K562 (cell line): ENCODE data around the gene SIX6. TPM values are rescaled to one million over a fixed set of nuclear protein-coding genes. Genes with fewer than 3 reads are reported as not detected.

Experiments
- ATAC-seq: fragments of 200-7000 bp; cut with Tn5 transposase; 3 replicates; pipeline ENCODE4 v1.9.1; 2020; ENCODE audit warnings: moderate library complexity
- BruUV-seq: library from RNA; stranded (reverse); fragments of 400-500 nt; replicated peaks from 2 replicates; lab custom pipeline; 2021; lab: Mats Ljungman, UMichigan
- CTCF ChIA-PET: fragments of 300-600 bp; formaldehyde crosslinking; extraction: SDS; loops from one replicate; lab custom pipeline; 2021; ENCODE audit warnings: low intra/inter-chr PET ratio; lab: Yijun Ruan, JAX
- POLR2A ChIA-PET: fragments of 300-600, 350-650 bp; sonication (Branson Sonifier 250); formaldehyde crosslinking; extraction: SDS; loops from one replicate; lab custom pipeline; 2021; ENCODE audit warnings: antibody characterized with exemption, inconsistent platforms; lab: Yijun Ruan, JAX
- DNase-seq, 4 experiments: peaks; one replicate each; pipeline versions ENCODE4 v3.0.0 to v3.0.0-alpha.2; 2011 to 2018; ENCODE audit warnings: low spot score in 3 of 4, mixed read lengths in 3 of 4; ENCODE audit errors: extremely low read depth in 1 of 4
- FAIRE-seq: peaks from 2 replicates; lab custom pipeline; 2011; peaks lifted over from hg19 to GRCh38; lab: Jason Lieb, UNC
- H2AFZ ChIP-seq: 2 replicates; pipeline ENCODE4 v1.6.0; 2011; ENCODE audit warnings: low read depth, low read length, control low read depth, inconsistent platforms
- H3K27ac ChIP-seq: fragments of 200-600 bp; 3 replicates; pipeline ENCODE4 v1.8.0; 2011; ENCODE audit warnings: low read depth, mild to moderate bottlenecking, control low read depth, inconsistent platforms, low read length, moderate library complexity, mixed read lengths; ENCODE audit errors: extremely low read depth
- H3K27me3 ChIP-seq, 2 experiments: fragments of 300-600 bp in 1 of 2; 2 replicates in 1 of 2; 3 replicates in 1 of 2; pipeline versions ENCODE4 v1.6.0 to v1.8.0; 2011; ENCODE audit warnings: inconsistent platforms in 2 of 2, low read length in 2 of 2, mild to moderate bottlenecking in 1 of 2, mixed read lengths in 1 of 2, moderate library complexity in 1 of 2; ENCODE audit not compliant: control insufficient read depth in 2 of 2, insufficient read depth in 2 of 2
- H3K36me3 ChIP-seq: fragments of 300-600 bp; 3 replicates; pipeline ENCODE4 v1.8.0; 2011; ENCODE audit warnings: mild to moderate bottlenecking, low read length, inconsistent platforms; ENCODE audit not compliant: control insufficient read depth, insufficient read depth
- H3K4me1 ChIP-seq, 2 experiments: fragments of 200-600 bp in 1 of 2; replicated peaks in 1 of 2; 2 replicates in 1 of 2; 3 replicates in 1 of 2; pipeline versions ENCODE4 v1.5.1 to v1.8.0; 2011; ENCODE audit warnings: inconsistent platforms in 2 of 2, low read length in 2 of 2, mild to moderate bottlenecking in 1 of 2, mixed read lengths in 1 of 2, moderate library complexity in 1 of 2; ENCODE audit not compliant: control insufficient read depth in 2 of 2, insufficient read depth in 2 of 2
- H3K4me2 ChIP-seq: 2 replicates; pipeline ENCODE4 v1.6.1; 2011; ENCODE audit warnings: low read length, control low read depth, inconsistent platforms, mixed read lengths; ENCODE audit not compliant: insufficient read depth
- H3K4me3 ChIP-seq: fragments of 200-600 bp; sonication (generic), shearing (Covaris generic); 2 replicates; pipeline ENCODE4 v1.5.1; 2016; ENCODE audit warnings: control low read depth, inconsistent platforms
- H3K79me2 ChIP-seq: fragments of 200-600 bp; 3 replicates; pipeline ENCODE4 v1.8.0; 2011; ENCODE audit warnings: low read length, inconsistent platforms; ENCODE audit not compliant: control insufficient read depth, insufficient read depth
- H3K9ac ChIP-seq, 2 experiments: 2 replicates each; pipeline versions ENCODE4 v1.6.0 to v1.6.1; 2011; ENCODE audit warnings: low read depth in 2 of 2, low read length in 2 of 2, control low read depth in 1 of 2, inconsistent platforms in 1 of 2, mild to moderate bottlenecking in 1 of 2, mixed read lengths in 1 of 2; ENCODE audit not compliant: insufficient read depth in 1 of 2
- H3K9me1 ChIP-seq: one replicate; pipeline ENCODE4 v1.6.0; 2011; ENCODE audit warnings: inconsistent platforms, mild to moderate bottlenecking, low read length, moderate library complexity; ENCODE audit not compliant: control insufficient read depth, insufficient read depth
- H3K9me3 ChIP-seq: replicated peaks from 2 replicates; pipeline ENCODE4 v1.5.1; 2011; ENCODE audit warnings: low read depth, low read length, inconsistent platforms; ENCODE audit not compliant: control insufficient read depth, insufficient read depth
- H4K20me1 ChIP-seq: replicated peaks from 2 replicates; pipeline ENCODE4 v1.6.1; 2011; ENCODE audit warnings: low read length, inconsistent platforms, mixed read lengths; ENCODE audit not compliant: control insufficient read depth, insufficient read depth
- BDP1 ChIP-seq: IDR thresholded peaks from 3 replicates; pipeline ENCODE4 v1.6.1; 2011; ENCODE audit not compliant: insufficient read length, insufficient read depth
- SIX5 ChIP-seq, 2 experiments: IDR thresholded peaks; 2 replicates each; pipeline ENCODE4 v1.6.1; 2011; ENCODE audit warnings: low read length in 2 of 2, borderline replicate concordance in 1 of 2, low read depth in 1 of 2, mild to moderate bottlenecking in 1 of 2, moderate library complexity in 1 of 2; ENCODE audit not compliant: insufficient read depth in 1 of 2
- TCFL5 ChIP-seq: fragments of 250-450 bp; sonication (Bioruptor Pico); conservative IDR thresholded peaks from 2 replicates; pipeline ENCODE4 v1.6.1; 2021; ENCODE audit warnings: mild to moderate bottlenecking, moderate library complexity, matching md5 sums
- ZNF212 ChIP-seq: fragments of 450-650 bp; formaldehyde crosslinking; IDR thresholded peaks from 2 replicates; pipeline ENCODE4 v1.4.0; 2020; ENCODE audit warnings: mild to moderate bottlenecking
- ZNF77 ChIP-seq: fragments of 250-450 bp; sonication (Bioruptor Pico); IDR thresholded peaks from 2 replicates; pipeline ENCODE4 v1.5.0; 2020
- WGBS: fragments of 100-300 bp; shearing (Covaris generic); methylation state at CpG from one replicate; pipeline ENCODE4 v1.1.6; 2016; ENCODE audit warnings: low coverage, mixed read lengths; ENCODE audit not compliant: insufficient coverage; ENCODE audit errors: missing lambda C conversion rate; 5-methylcytosine and 5-hydroxymethylcytosine counted together
- in situ Hi-C: fragments of 300-500 bp; cut with MboI; formaldehyde crosslinking; loops from 4 replicates; pipeline ENCODE4 v1.15.0; 2018; ENCODE audit warnings: inconsistent platforms, mixed read lengths
- intact Hi-C: fragments of 100-400 bp; cut with micrococcal nuclease; formaldehyde crosslinking; loops from 2 replicates; pipeline ENCODE4 v1.14.2; 2022
- polyA plus RNA-seq, 8 experiments: library from polyadenylated mRNA; depleted of rRNA in 4 of 8; stranded (reverse) in 5 of 8; unstranded in 3 of 8; fragments of >200 nt; fragmentation: Nextera tagmentation in 2 of 8; fragmentation: Illumina TruSeq in 1 of 8; extraction: Ambion mirVana in 2 of 8; extraction: Trizol in 1 of 8; gene quantifications; 2 replicates each; pipeline versions ENCODE4 v1.2.1 to v1.2.3, GENCODE V29; 2011 to 2014; ENCODE audit warnings: inconsistent platforms in 1 of 8, missing spikeins in 1 of 8
- total RNA-seq, 7 experiments: library from RNA; depleted of rRNA in 6 of 7; stranded (reverse); fragments of >200 nt in 6 of 7; fragmentation: Illumina TruSeq in 2 of 7; extraction: Trizol in 2 of 7; gene quantifications; 2 replicates each; pipeline versions ENCODE4 v1.2.1 to v1.2.3, GENCODE V29; 2011 to 2021; ENCODE audit warnings: low replicate concordance in 1 of 7
- TF ChIP-seq, protein P1 (sequence below): fragments of 450-650 bp; IDR thresholded peaks from 2 replicates; pipeline ENCODE4 v1.6.1; 2016; ENCODE audit warnings: mild to moderate bottlenecking, moderate library complexity
- TF ChIP-seq, protein P2 (sequence below): sonication (generic); IDR thresholded peaks from 2 replicates; pipeline ENCODE4 v1.6.1; 2016

The SIX6 gene
- total and polyA plus RNA-seq, 9 of the 15 experiments (the other 6 are each of a cell fraction or from before 2014, with no cell fraction given): not detected

DNA sequence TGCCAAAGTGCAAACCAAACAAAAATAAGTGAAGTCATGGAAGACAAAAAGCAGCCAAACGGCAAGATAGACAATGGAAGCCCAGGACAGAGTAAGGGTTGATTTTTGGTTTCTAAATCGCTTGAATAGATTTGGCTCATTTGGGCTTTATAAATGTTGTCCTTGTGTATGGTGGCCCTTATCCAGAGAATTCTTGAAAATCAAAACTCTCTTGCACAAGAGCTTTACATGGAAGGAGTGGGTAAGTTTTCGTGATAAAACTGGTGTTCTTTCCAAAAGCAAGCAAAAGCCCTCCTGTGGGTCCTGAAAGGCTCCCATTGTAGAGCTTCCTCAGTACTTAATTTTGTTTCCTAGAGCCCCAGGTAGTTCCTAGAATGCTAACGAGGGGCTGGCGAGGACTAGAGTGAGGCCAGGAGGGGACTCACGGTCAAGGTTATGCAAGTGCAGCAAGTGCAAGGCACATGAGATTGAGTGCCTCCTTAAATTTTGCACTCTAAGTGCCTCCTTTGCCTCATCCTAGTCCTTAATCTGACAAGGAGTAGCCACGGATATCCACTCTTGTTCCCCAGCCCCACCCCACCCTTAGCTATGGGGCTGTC lies 4.1 kb downstream of the SIX6 start:
- intact Hi-C loops: no loop called here
- Histone ChIP-seq H3K4me2 (no peak overlapping the region), H3K79me2 (no peaks in the 10 kb centered on the region), H3K27me3 (peaks cover 10 to 41% of the 10 kb centered on the region in 2 experiments; a peak in 3 of 5 replicates), H3K9me3 (no peaks in the 10 kb centered on the region), H2AFZ (no peak overlapping the region), H3K9me1 (no peaks in the 10 kb centered on the region), H3K4me3 (no peak overlapping the region), H3K36me3 (no peaks in the 10 kb centered on the region), H3K27ac (no peak overlapping the region), H3K9ac (no peak overlapping the region), H3K4me1 (peaks cover 0 to 18% of the 10 kb centered on the region in 2 experiments; a peak in 1 of 5 replicates), H4K20me1 (no peaks in the 10 kb centered on the region)
- POLR2A ChIA-PET: no interaction called here
- 4% methylated on average over 5 of the region's 7 CpGs for WGBS
- in situ Hi-C loops: no loop called here
- ATAC-seq (no peak), FAIRE-seq (no peak), DNase-seq (no peak)
- BruUV-seq: no TSS peak
- TF ChIP-seq, protein P1, sequence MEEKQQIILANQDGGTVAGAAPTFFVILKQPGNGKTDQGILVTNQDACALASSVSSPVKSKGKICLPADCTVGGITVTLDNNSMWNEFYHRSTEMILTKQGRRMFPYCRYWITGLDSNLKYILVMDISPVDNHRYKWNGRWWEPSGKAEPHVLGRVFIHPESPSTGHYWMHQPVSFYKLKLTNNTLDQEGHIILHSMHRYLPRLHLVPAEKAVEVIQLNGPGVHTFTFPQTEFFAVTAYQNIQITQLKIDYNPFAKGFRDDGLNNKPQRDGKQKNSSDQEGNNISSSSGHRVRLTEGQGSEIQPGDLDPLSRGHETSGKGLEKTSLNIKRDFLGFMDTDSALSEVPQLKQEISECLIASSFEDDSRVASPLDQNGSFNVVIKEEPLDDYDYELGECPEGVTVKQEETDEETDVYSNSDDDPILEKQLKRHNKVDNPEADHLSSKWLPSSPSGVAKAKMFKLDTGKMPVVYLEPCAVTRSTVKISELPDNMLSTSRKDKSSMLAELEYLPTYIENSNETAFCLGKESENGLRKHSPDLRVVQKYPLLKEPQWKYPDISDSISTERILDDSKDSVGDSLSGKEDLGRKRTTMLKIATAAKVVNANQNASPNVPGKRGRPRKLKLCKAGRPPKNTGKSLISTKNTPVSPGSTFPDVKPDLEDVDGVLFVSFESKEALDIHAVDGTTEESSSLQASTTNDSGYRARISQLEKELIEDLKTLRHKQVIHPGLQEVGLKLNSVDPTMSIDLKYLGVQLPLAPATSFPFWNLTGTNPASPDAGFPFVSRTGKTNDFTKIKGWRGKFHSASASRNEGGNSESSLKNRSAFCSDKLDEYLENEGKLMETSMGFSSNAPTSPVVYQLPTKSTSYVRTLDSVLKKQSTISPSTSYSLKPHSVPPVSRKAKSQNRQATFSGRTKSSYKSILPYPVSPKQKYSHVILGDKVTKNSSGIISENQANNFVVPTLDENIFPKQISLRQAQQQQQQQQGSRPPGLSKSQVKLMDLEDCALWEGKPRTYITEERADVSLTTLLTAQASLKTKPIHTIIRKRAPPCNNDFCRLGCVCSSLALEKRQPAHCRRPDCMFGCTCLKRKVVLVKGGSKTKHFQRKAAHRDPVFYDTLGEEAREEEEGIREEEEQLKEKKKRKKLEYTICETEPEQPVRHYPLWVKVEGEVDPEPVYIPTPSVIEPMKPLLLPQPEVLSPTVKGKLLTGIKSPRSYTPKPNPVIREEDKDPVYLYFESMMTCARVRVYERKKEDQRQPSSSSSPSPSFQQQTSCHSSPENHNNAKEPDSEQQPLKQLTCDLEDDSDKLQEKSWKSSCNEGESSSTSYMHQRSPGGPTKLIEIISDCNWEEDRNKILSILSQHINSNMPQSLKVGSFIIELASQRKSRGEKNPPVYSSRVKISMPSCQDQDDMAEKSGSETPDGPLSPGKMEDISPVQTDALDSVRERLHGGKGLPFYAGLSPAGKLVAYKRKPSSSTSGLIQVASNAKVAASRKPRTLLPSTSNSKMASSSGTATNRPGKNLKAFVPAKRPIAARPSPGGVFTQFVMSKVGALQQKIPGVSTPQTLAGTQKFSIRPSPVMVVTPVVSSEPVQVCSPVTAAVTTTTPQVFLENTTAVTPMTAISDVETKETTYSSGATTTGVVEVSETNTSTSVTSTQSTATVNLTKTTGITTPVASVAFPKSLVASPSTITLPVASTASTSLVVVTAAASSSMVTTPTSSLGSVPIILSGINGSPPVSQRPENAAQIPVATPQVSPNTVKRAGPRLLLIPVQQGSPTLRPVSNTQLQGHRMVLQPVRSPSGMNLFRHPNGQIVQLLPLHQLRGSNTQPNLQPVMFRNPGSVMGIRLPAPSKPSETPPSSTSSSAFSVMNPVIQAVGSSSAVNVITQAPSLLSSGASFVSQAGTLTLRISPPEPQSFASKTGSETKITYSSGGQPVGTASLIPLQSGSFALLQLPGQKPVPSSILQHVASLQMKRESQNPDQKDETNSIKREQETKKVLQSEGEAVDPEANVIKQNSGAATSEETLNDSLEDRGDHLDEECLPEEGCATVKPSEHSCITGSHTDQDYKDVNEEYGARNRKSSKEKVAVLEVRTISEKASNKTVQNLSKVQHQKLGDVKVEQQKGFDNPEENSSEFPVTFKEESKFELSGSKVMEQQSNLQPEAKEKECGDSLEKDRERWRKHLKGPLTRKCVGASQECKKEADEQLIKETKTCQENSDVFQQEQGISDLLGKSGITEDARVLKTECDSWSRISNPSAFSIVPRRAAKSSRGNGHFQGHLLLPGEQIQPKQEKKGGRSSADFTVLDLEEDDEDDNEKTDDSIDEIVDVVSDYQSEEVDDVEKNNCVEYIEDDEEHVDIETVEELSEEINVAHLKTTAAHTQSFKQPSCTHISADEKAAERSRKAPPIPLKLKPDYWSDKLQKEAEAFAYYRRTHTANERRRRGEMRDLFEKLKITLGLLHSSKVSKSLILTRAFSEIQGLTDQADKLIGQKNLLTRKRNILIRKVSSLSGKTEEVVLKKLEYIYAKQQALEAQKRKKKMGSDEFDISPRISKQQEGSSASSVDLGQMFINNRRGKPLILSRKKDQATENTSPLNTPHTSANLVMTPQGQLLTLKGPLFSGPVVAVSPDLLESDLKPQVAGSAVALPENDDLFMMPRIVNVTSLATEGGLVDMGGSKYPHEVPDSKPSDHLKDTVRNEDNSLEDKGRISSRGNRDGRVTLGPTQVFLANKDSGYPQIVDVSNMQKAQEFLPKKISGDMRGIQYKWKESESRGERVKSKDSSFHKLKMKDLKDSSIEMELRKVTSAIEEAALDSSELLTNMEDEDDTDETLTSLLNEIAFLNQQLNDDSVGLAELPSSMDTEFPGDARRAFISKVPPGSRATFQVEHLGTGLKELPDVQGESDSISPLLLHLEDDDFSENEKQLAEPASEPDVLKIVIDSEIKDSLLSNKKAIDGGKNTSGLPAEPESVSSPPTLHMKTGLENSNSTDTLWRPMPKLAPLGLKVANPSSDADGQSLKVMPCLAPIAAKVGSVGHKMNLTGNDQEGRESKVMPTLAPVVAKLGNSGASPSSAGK: no peak
- no peak for TF ChIP-seq TCFL5
- TF ChIP-seq ZNF77 (CRISPR knock-in tag): no peak
- no peak for TF ChIP-seq BDP1
- TF ChIP-seq, protein P2, sequence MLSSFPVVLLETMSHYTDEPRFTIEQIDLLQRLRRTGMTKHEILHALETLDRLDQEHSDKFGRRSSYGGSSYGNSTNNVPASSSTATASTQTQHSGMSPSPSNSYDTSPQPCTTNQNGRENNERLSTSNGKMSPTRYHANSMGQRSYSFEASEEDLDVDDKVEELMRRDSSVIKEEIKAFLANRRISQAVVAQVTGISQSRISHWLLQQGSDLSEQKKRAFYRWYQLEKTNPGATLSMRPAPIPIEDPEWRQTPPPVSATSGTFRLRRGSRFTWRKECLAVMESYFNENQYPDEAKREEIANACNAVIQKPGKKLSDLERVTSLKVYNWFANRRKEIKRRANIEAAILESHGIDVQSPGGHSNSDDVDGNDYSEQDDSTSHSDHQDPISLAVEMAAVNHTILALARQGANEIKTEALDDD: no peak
- no peak for TF ChIP-seq SIX5 (IDR thresholded peaks at IDR 0.05; ENCODE audit: borderline replicate concordance in 1 of 2, insufficient read depth in 1 of 2, low read depth in 1 of 2, low read length in 2 of 2)
- no peak for TF ChIP-seq ZNF212 (CRISPR knock-in tag)
- CTCF ChIA-PET: no interaction called here
